Stimulated activated CD4-positive, alpha-beta T cell treated with anti-CD3 and anti-CD28 coated beads, Interleukin-4, amount 100 ng/mL, for 1 hour (primary cell): Measurements from ENCODE around the gene SPTAN1.
"Not testable (repeated sequence)": the region's sequence is repeated elsewhere in the genome, so short reads cannot be mapped to it uniquely, and the experiment has no call there.

ENCODE experiments used
- DNase-seq: peaks from one replicate; pipeline ENCODE4 v3.0.0-alpha.2; 2020

Gene SPTAN1

DNA sequence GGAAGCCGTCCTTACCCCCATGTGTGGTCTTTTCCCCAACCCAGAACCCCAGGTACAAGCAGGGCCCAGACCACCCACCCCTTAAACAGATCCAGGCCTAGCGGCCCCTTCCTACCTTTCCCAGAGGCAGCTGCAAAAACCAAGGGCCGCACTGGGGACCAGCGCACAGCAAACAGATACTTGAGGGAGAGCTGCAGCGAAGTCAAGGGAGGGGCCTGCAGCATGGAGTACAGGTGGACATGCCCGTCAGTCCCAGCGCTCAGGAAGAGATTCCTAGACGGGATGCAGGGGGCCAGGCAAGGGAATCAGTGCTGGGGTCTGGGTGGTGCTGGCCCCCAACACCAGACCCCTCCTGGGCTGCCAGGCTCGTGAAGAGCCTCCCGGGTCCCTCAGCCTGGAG, 81.7 kb downstream of the SPTAN1 start:
- no peak for DNase-seq

GRCh38 chr9:128634651-128635262, 82.4 kb downstream of the SPTAN1 start:
- DNase-seq: no peak

DNA sequence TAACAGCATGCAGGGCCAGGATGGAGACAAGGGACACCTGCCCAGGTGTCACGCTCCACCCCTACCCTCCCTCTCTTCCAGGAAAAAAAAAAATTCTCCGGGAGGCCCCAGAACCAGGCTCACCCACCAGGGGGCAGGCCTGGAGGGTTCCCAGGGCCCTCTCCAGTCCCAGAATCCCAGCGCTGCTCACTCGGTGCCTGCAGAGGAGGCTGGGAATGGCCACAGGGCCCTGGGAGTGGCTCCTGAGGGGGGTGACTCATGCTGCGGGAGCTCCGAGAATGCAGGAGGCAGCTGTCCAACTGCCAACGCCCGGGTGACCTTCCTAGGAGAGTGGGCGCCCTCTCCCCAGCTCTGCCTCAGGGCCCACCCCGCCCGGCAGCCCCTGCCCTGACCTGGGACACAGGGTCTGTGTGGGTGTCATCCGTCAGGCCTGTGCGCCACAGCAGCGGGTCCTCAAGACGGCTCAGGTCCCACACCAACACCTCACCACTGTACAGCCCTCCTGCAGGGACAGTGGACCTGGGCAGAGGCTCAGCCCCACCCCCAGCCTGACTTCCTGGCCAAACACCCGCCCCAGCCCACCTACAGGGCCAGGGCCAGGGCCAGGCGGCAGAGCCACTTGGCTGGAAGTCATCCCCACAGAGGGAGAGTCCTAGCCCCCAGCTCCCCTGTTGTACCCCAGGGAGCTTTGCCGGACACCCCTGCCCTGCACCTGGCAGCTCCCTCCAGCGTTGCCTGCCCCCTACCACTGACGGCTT, 83.1 kb downstream of the SPTAN1 start:
- DNase-seq: no peak

- DNase-seq: no peak
Measured at GRCh38 chr9:128636024-128636390, 83.6 kb downstream of the SPTAN1 start.

DNA sequence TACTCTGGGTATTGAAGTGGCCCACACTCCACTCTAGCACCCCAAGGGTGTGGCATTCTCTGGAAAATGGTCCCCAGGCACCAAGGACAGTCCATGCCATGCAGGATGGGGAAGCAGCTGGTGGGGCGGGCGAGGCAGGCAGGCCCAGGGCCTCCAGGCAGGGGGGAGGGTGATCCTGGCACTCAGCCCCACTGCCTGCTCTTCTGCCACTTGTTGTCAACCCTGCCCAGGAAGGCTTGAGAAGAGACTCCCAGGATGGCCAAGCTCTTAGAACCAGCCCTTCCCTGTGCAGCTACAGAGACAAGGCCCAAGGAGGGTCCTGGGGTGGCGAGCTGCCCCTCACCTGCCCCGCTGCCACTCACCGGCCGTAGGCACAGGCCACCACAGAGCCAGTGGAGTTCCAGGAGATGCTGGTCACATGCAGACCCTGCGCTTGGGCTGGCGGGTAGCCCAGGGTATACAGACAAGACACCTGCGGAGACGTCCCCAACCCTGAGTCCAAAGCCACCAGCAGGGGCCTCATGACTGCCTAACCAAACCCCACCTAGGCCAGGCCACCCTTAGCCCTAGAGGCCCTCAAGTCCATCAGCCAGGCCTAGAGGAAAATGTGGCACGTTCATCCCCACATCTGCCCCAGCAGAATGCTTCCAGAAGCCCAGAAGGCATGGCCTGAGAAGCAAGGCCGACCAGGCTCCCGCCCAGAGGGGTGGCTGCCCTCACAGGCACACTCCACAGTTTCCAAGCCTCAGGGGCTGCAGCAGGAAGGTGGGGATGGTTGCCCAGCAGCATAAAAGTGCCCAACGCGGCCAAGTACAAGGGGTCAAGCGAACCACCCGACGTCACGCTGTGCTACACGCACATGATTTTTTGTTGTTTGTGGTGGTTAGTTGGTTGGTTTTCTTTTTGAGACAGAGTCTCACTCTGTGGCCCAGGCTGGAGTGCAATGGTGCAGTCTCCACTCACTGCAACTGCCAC, 84.5 kb downstream of the SPTAN1 start:
- DNase-seq: no peak

DNA sequence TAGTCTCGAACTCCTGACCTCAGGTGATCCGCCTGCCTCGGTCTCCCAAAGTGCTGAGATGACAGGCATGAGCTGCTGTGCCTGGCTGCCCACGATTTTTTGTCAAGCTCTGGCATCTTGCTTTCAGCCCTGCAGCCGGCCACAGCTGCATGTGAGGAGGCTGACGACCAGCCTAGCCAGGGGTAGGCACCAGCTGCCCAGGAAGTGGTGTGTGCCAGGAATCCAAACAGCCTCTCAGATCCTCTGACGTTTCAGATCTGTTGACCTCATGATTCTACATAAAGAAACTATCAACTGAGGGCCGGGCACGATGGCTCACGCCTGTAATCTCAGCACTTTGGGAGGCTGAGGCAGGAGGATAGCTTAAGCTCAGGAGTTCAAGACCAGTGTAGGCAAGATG, 85.3 kb downstream of the SPTAN1 start:
- no peak for DNase-seq

- DNase-seq: no peak
Measured at GRCh38 chr9:128638580-128638979, 86.2 kb downstream of the SPTAN1 start.

DNA sequence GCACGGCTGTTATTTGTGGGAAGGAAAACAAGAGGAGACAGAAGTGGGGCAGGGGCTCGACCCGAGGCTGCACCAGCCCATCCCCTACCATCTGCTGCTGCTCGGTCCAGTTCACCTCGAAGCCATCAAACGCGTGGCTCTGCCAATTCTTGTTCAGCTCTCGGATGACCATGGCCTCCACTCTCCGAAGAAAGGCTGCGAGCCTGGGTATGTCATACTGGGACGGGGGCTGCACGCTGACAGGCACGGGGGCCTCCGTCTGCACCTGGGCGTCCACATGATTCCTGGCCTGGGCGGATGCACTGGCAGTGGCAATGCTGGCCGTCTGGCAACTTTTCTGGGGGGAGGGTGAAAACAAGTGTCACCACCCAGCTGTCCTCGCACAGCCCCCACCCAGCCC, 88.2 kb downstream of the SPTAN1 start:
- no peak for DNase-seq

- DNase-seq: no peak
Measured at GRCh38 chr9:128642675-128643245, 90.4 kb downstream of the SPTAN1 start.

GRCh38 chr9:128643519-128644300, 91.3 kb downstream of the SPTAN1 start:
- no peak for DNase-seq

GRCh38 chr9:128648206-128648605, 95.8 kb downstream of the SPTAN1 start:
- peak; percentile 72 for DNase-seq

- DNase-seq: no peak
Measured at GRCh38 chr9:128651798-128652197, 99.4 kb downstream of the SPTAN1 start.

DNA sequence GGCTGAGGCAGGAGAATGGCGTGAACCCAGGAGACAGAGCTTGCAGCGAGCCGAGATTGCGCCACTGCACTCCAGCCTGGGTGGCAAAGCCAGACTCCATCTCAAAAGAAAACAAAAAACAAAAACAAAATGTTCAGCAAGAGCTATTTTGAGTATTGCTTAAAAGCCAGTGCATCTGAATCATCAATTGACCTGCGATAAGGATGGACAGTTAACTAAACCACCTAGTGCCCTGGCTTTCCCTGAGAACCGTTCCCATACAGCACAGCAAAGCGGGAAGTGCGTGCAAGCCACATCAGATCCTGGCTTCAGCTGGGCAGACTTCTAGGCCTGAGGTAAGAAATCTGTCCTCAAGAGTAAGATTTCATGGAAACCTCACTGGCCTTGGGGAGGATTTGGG, 101.5 kb downstream of the SPTAN1 start:
- no peak for DNase-seq

- DNase-seq: no peak
Measured at GRCh38 chr9:128654481-128654880, 102.1 kb downstream of the SPTAN1 start.

DNA sequence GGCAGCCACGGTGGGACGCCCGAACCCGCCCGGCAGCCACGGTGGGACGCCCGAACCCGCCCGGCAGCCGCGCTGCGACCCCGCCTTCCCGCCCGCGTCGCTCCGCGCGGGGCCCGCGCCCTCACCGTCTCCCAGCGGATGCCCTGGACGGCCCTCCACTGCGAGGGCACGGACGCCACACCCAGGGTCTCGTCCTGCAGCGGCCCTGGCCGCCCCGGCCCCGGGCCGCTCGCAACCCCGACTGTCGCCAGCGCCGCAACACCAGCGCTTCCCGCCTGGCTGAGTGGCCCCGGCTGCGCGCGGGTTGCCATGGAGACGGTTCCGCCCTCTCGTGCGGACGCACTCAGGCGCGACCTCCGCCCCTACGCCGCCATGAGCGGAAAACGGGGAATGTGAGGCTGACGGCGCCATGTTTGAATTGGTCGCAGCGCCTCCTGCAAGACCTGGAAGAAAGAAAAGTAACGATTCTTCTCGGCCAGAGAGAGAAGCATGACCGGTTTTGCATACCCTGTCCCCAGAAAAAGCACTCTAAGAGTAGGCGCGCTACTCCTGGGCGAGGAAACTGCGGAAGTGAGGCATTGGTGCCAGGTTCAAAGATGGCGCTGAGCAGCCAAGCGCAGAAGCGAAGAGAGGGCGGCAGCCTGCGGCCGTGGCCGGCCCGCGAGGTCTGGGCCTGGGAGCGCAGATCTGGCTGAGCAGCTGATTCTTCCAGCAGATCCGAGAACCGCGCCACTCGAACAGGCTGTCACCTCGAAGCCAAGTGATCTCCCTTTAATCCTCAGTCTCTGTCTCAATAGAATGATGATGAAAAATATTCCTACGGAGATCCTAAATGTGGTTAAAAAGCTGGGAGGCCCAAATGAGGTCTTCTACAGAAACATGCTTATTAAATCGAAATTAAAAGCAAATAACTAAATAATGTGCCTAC, 104.3 kb downstream of the SPTAN1 start, which contains the start of gene DYNC2I2:
Gene DYNC2I2 (minus strand): TSS at position 432 of the 928 bp plus-strand sequence. CDS start 121 bp downstream, at position 311.
- peak; percentile 98 for DNase-seq

GRCh38 chr9:128657344-128657704, 104.9 kb downstream of the SPTAN1 start:
- no peak for DNase-seq

GRCh38 chr9:128657796-128658195, 105.4 kb downstream of the SPTAN1 start:
- DNase-seq: no peak

DNA sequence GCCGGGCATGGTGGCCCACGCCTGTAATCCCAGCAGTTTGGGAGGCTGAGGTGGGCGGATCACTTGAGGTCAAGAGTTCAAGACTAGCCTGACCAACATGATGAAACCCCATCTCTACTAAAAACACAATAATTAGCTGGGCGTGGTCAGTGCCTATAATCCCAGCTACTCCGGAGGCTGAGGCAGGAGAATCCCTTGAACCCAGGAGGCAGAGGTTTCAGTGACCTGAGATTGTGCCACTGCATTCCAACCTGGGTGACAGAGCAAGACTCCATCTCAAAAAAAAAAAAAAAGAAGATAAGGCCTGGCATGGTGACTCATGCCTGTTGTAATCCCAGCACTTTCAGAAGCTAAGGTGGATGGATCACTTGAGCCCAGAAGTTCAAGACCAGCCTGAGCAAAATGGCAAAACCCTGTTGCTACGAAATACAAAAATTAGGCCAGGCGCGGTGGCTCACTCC, 114.1 kb downstream of the SPTAN1 start:
- not testable (repeated sequence) for DNase-seq

DNA sequence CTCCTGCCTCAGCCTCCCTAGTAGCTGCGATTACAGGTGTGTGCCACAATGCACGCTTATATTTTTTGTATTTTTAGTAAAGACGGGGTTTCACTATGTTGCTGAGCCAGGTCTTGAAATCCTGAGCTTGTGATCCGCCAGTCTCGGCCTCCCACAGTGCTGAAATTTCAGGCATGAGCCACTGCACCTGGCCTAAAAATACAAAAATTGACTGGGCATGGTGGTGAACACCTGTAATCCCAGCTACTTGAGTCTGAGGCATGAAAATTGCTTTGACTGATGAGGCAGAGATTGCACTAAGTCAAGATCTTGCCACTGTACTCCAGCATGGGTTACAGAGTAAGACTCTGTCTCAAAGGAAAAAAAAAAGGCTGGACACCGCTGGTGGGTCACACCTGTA, 117.4 kb downstream of the SPTAN1 start:
- no peak for DNase-seq

DNA sequence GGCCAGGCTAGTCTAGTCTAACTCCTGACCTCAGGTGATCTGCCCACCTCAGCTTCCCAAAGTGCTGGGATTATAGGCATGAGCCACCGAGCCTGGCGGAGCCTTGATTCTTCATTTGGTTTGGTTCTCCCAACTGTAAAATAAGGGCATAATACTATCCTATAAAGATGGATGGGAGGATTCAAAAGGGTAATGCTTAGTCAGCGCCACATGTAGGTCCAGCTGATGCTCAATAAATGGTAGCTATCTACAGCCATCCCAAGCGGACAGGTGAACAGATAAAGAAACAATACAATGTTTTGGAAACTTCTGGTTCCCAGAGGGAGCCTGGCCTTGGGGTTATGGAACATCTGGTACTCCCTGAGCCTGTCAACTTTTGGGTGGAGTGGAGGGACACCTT, 123.0 kb downstream of the SPTAN1 start:
- DNase-seq: no peak

GRCh38 chr9:128677794-128678193, 125.4 kb downstream of the SPTAN1 start:
- no peak for DNase-seq
